BLaER1 treated with 17β-estradiol and CSF1 and Interleukin-3, amounts not matched to agents 10 nM and 100 nM (cell line): ENCODE results near the gene GUCD1.
"Not testable (repeated sequence)": the region's sequence is repeated elsewhere in the genome, so short reads cannot be mapped to it uniquely, and the experiment has no call there.

ENCODE experiments used
- H3K27ac ChIP-seq, 11 experiments: shearing (Covaris generic); formaldehyde crosslinking; 2 replicates each; pipeline ENCODE4 v1.8.1; 2022
- H3K27me3 ChIP-seq, 11 experiments: shearing (Covaris generic); formaldehyde crosslinking; 2 replicates each; pipeline ENCODE4 v1.8.1; 2022
- H3K36me3 ChIP-seq, 11 experiments: shearing (Covaris generic); formaldehyde crosslinking; 2 replicates each; pipeline ENCODE4 v1.8.1; 2022
- H3K4me1 ChIP-seq, 10 experiments: shearing (Covaris generic); formaldehyde crosslinking; 2 replicates each; pipeline ENCODE4 v1.8.1; 2022
- H3K4me2 ChIP-seq, 11 experiments: shearing (Covaris generic); formaldehyde crosslinking; 2 replicates each; pipeline ENCODE4 v1.8.1; 2022
- H3K4me3 ChIP-seq, 10 experiments: shearing (Covaris generic); formaldehyde crosslinking; 2 replicates each; pipeline ENCODE4 v1.8.1; 2022
- H3K9ac ChIP-seq, 11 experiments: shearing (Covaris generic); formaldehyde crosslinking; 2 replicates each; pipeline ENCODE4 v1.8.1; 2022
- H3K9me3 ChIP-seq, 11 experiments: shearing (Covaris generic); formaldehyde crosslinking; replicated peaks in 1 of 11; 2 replicates each; pipeline ENCODE4 v1.8.1; 2022
- H4K20me1 ChIP-seq, 11 experiments: shearing (Covaris generic); formaldehyde crosslinking; 2 replicates each; pipeline ENCODE4 v1.8.1; 2022
- Cebpa-rat ChIP-seq, 11 experiments: shearing (Covaris generic); IDR thresholded peaks; 2 replicates each; pipeline ENCODE4 v1.8.1; 2022

Gene GUCD1

GRCh38 chr22:24599514-24599913 lies 44.6 kb upstream of the GUCD1 start:
- H3K9ac ChIP-seq = no peak overlapping the region
- no peak overlapping the region for H3K4me3 ChIP-seq
- H3K9me3 ChIP-seq = no peaks in the 10 kb centered on the region
- H3K4me2 ChIP-seq = no peak overlapping the region
- no peaks in the 10 kb centered on the region for H3K27me3 ChIP-seq
- H3K27ac ChIP-seq = no peak overlapping the region
- peaks cover 0 to 5% (median 0%) of the 10 kb centered on the region in 11 experiments; a peak in 3 of 22 replicates for H4K20me1 ChIP-seq
- no peaks in the 10 kb centered on the region for H3K36me3 ChIP-seq
- no peak for TF ChIP-seq Cebpa-rat (IDR thresholded peaks at IDR 0.05)
- peaks cover 23 to 49% (median 37%) of the 10 kb centered on the region in 10 experiments for H3K4me1 ChIP-seq

- not testable (repeated sequence) for H3K9me3 ChIP-seq, H3K9ac ChIP-seq
- H3K4me1 ChIP-seq = peaks cover 18 to 52% (median 42%) of the 10 kb centered on the region in 10 experiments
Observed at GRCh38 chr22:24597076-24597475, 42.1 kb upstream of the GUCD1 start.

GRCh38 chr22:24595863-24596262 lies 40.9 kb upstream of the GUCD1 start:
- Histone ChIP-seq H3K9me3 (no peaks in the 10 kb centered on the region), H3K36me3 (no peaks in the 10 kb centered on the region), H3K4me3 (no peak overlapping the region), H3K9ac (no peak overlapping the region), H3K4me1 (peaks cover 8 to 44% (median 31%) of the 10 kb centered on the region in 10 experiments; a peak in 19 of 20 replicates), H3K4me2 (peak overlapping the region in 1 of 11 experiments; percentile 84; a peak in 1 of 22 replicates), H3K27me3 (peaks cover 23 to 34% (median 29%) of the 10 kb centered on the region in 11 experiments), H4K20me1 (peaks cover 0 to 28% (median 5%) of the 10 kb centered on the region in 11 experiments; a peak in 6 of 22 replicates), H3K27ac (no peak overlapping the region)
- TF ChIP-seq Cebpa-rat (IDR thresholded peaks at IDR 0.05) = no peak

More at GRCh38 chr22:24597076-24597475, 42.1 kb upstream of the GUCD1 start:
- H3K36me3 ChIP-seq, H3K4me3 ChIP-seq, H3K27ac ChIP-seq, H3K4me2 ChIP-seq: not testable (repeated sequence)
- Histone ChIP-seq H3K27me3 (peaks cover 15 to 22% (median 20%) of the 10 kb centered on the region in 11 experiments), H4K20me1 (peaks cover 0 to 16% (median 5%) of the 10 kb centered on the region in 11 experiments; a peak in 5 of 22 replicates)

- no peak for TF ChIP-seq Cebpa-rat (IDR thresholded peaks at IDR 0.05)
- Histone ChIP-seq H3K4me3 (no peak overlapping the region), H3K9ac (peak overlapping the region in 5 of 11 experiments; percentile 15 to 37 (median 30); a peak in 6 of 22 replicates), H3K4me2 (peak overlapping the region in 9 of 11 experiments; percentile 24 to 89 (median 78); a peak in 12 of 22 replicates), H3K9me3 (no peaks in the 10 kb centered on the region), H3K27ac (no peak overlapping the region), H3K27me3 (peaks cover 23 to 34% (median 29%) of the 10 kb centered on the region in 11 experiments), H4K20me1 (peaks cover 0 to 29% (median 5%) of the 10 kb centered on the region in 11 experiments; a peak in 6 of 22 replicates), H3K36me3 (no peaks in the 10 kb centered on the region), H3K4me1 (peaks cover 4 to 43% (median 29%) of the 10 kb centered on the region in 10 experiments; a peak in 15 of 20 replicates)
Observed at GRCh38 chr22:24595228-24595627, 40.3 kb upstream of the GUCD1 start.

- peaks cover 23 to 34% (median 29%) of the 10 kb centered on the region in 11 experiments for H3K27me3 ChIP-seq
- H3K36me3 ChIP-seq = 0 out of 22 replicates have a peak, but pooled peaks cover 0 to 1% (median 0%) of the 10 kb centered on the region in 11 experiments
- no peak overlapping the region for H3K4me3 ChIP-seq
- no peaks in the 10 kb centered on the region for H3K9me3 ChIP-seq
- no peak for TF ChIP-seq Cebpa-rat (IDR thresholded peaks at IDR 0.05)
- peak overlapping the region in 9 of 11 experiments; percentile 24 to 89 (median 78); a peak in 19 of 22 replicates for H3K4me2 ChIP-seq
- no peak overlapping the region for H3K27ac ChIP-seq
- peaks cover 4 to 44% (median 29%) of the 10 kb centered on the region in 10 experiments; a peak in 15 of 20 replicates for H3K4me1 ChIP-seq
- peaks cover 0 to 34% (median 5%) of the 10 kb centered on the region in 11 experiments; a peak in 6 of 22 replicates for H4K20me1 ChIP-seq
- H3K9ac ChIP-seq = peak overlapping the region in 5 of 11 experiments; percentile 15 to 37 (median 30); a peak in 6 of 22 replicates
Observed at GRCh38 chr22:24594569-24595120, 39.7 kb upstream of the GUCD1 start.

GRCh38 chr22:24593836-24594568 lies 39.1 kb upstream of the GUCD1 start:
- peak overlapping the region in 4 of 11 experiments; percentile 7 to 35 (median 30); a peak in 5 of 22 replicates for H3K9ac ChIP-seq
- H4K20me1 ChIP-seq = peaks cover 0 to 41% (median 5%) of the 10 kb centered on the region in 11 experiments; a peak in 8 of 22 replicates
- H3K36me3 ChIP-seq = 0 out of 22 replicates have a peak, but pooled peaks cover 0 to 5% (median 0%) of the 10 kb centered on the region in 11 experiments
- H3K4me1 ChIP-seq = peaks cover 4 to 48% (median 32%) of the 10 kb centered on the region in 10 experiments; a peak in 15 of 20 replicates
- H3K27ac ChIP-seq = no peak overlapping the region
- peak overlapping the region in 9 of 11 experiments; percentile 62 to 89 (median 78); a peak in 18 of 22 replicates for H3K4me2 ChIP-seq
- TF ChIP-seq Cebpa-rat (IDR thresholded peaks at IDR 0.05) = no peak
- H3K9me3 ChIP-seq = no peaks in the 10 kb centered on the region
- H3K4me3 ChIP-seq = no peak overlapping the region
- peaks cover 23 to 34% (median 29%) of the 10 kb centered on the region in 11 experiments for H3K27me3 ChIP-seq

GRCh38 chr22:24593559-24593835 lies 38.6 kb upstream of the GUCD1 start:
- H3K36me3 ChIP-seq, H3K9me3 ChIP-seq: not testable (repeated sequence)
- Histone ChIP-seq H3K27me3 (peaks cover 23 to 34% (median 29%) of the 10 kb centered on the region in 11 experiments), H3K4me2 (peak overlapping the region; percentile 77 to 91 (median 84)), H4K20me1 (peaks cover 0 to 46% (median 5%) of the 10 kb centered on the region in 11 experiments; a peak in 11 of 22 replicates), H3K4me3 (peak overlapping the region in 4 of 10 experiments; percentile 54 to 66 (median 61); a peak in 4 of 20 replicates), H3K4me1 (peaks cover 6 to 52% (median 37%) of the 10 kb centered on the region in 10 experiments; a peak in 18 of 20 replicates), H3K9ac (peak overlapping the region in 6 of 11 experiments; percentile 68 to 78 (median 71); a peak in 5 of 22 replicates), H3K27ac (peak overlapping the region in 1 of 11 experiments; percentile 44; a peak in 1 of 22 replicates)

- Histone ChIP-seq H3K27ac (peak within 1 kb of the TSS in 8 of 11 experiments; percentile 13 to 60 (median 35); a peak in 10 of 22 replicates), H3K4me1 (peaks cover 11 to 57% (median 42%) of the 10 kb centered on the region in 10 experiments; a peak in 18 of 20 replicates), H3K4me2 (peak within 1 kb of the TSS; percentile 77 to 91 (median 84)), H3K9ac (peak within 1 kb of the TSS; percentile 50 to 78 (median 71); a peak in 21 of 22 replicates), H3K27me3 (peaks cover 23 to 34% (median 29%) of the 10 kb centered on the region in 11 experiments), H3K9me3 (no peaks in the 10 kb centered on the region), H3K36me3 (0 out of 22 replicates have a peak, but pooled peaks cover 0 to 5% (median 0%) of the 10 kb centered on the region in 11 experiments), H4K20me1 (peaks cover 0 to 51% (median 5%) of the 10 kb centered on the region in 11 experiments; a peak in 11 of 22 replicates), H3K4me3 (peak within 1 kb of the TSS; percentile 52 to 72 (median 60))
- no peak for TF ChIP-seq Cebpa-rat (IDR thresholded peaks at IDR 0.05)
Observed at GRCh38 chr22:24592851-24593558, 38.1 kb upstream of the GUCD1 start, which contains the start of gene LRRC75B. LRRC75B (minus strand) TSS chr22:24593073; CDS start chr22:24593039, 34 bp downstream.
